ENCODE measurements around the gene MYO3B. TPM values are rescaled to one million over a fixed set of nuclear protein-coding genes. Genes with fewer than 3 reads are reported as not detected.

Gene MYO3B
- total and polyA plus RNA-seq, 3 donors from 2014 or later = 1.4 to 3.5 (median 2.5) TPM

DNA sequence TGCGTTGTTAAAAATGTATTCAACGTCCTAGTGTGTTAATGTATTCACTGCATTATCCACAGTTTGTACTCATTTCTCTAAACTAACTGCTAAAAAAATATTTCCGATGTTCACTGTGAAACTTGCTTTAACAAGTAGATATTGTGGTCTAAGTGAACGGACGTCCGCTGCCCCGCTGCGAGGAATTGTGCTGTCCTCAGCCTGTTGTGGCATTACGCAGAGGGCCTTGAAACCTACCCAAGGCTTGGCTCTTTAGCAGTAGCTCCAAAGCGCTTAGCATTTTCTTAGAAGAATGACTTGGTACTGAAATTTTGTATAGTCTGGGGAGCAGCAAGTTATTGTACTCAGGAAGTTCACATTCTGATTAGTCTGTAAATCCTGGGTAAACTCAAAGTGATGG, 400.7 kb downstream of the MYO3B start:
- H3K4me1 ChIP-seq = no peaks in the 10 kb centered on the region
- no peaks in the 10 kb centered on the region for H3K36me3 ChIP-seq (ENCODE audit: low read depth, missing control alignments)
- WGBS, 2 donors = 92 to 95% methylated on average over 10 of the region's 10 CpGs
- H3K9me3 ChIP-seq = no peaks in the 10 kb centered on the region
- no peak overlapping the region for H3K4me3 ChIP-seq
- intact Hi-C loops (cut with DNase I; ENCODE audit: low total_unique reads) = no loop called here
- TF ChIP-seq POLR2A (IDR thresholded peaks at IDR 0.05) (no peak), CTCF (IDR thresholded peaks at IDR 0.05) (no peak)
- no peaks in the 10 kb centered on the region for H3K27me3 ChIP-seq
- no peak overlapping the region for H3K27ac ChIP-seq
- DNase-seq = no peak

DNA sequence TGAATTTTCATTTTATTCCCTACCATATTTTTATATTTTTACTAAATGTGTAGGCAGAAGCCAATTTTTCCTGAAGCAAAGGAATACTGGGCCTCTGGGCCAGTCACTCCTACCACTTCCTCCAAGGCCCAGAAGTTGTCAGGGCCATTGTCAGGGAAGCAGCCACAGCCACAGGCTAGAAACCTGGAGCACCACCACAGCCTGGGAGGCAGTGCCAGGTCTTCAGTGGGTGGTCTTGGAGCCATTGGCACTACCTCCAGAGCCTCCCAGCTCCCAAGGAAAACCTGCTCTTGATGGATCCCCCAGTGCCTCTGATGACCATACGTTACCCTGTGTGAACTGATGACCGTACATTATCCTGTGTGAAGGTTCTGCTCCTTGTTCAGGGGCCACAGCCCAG, 401.6 kb downstream of the MYO3B start:
- no peak for DNase-seq

GRCh38 chr2:170582313-170582712, 404.4 kb downstream of the MYO3B start:
- intact Hi-C loops (cut with DNase I; ENCODE audit: low total_unique reads) = no loop called here
- Histone ChIP-seq H3K27me3 (no peaks in the 10 kb centered on the region), H3K4me3 (no peak overlapping the region), H3K4me1 (no peaks in the 10 kb centered on the region), H3K36me3 (ENCODE audit: low read depth, missing control alignments) (no peaks in the 10 kb centered on the region), H3K27ac (no peak overlapping the region), H3K9me3 (no peaks in the 10 kb centered on the region)
- no peak for DNase-seq
- 86 to 95% methylated on average over 3 of the region's 3 CpGs for WGBS, 2 donors
- no peak for TF ChIP-seq CTCF (IDR thresholded peaks at IDR 0.05)
- TF ChIP-seq POLR2A (IDR thresholded peaks at IDR 0.05) = no peak

More for the DNA sequence above, 401.6 kb downstream of the MYO3B start:
- intact Hi-C loops (cut with DNase I; ENCODE audit: low total_unique reads) = no loop called here
- TF ChIP-seq CTCF (IDR thresholded peaks at IDR 0.05) = no peak
- no peak for TF ChIP-seq POLR2A (IDR thresholded peaks at IDR 0.05)
- Histone ChIP-seq H3K27ac (no peak overlapping the region), H3K4me3 (no peak overlapping the region), H3K4me1 (no peaks in the 10 kb centered on the region), H3K9me3 (no peaks in the 10 kb centered on the region), H3K36me3 (ENCODE audit: low read depth, missing control alignments) (no peaks in the 10 kb centered on the region), H3K27me3 (no peaks in the 10 kb centered on the region)
- WGBS, 2 donors = 20 to 47% methylated on average over 2 of the region's 2 CpGs

DNA sequence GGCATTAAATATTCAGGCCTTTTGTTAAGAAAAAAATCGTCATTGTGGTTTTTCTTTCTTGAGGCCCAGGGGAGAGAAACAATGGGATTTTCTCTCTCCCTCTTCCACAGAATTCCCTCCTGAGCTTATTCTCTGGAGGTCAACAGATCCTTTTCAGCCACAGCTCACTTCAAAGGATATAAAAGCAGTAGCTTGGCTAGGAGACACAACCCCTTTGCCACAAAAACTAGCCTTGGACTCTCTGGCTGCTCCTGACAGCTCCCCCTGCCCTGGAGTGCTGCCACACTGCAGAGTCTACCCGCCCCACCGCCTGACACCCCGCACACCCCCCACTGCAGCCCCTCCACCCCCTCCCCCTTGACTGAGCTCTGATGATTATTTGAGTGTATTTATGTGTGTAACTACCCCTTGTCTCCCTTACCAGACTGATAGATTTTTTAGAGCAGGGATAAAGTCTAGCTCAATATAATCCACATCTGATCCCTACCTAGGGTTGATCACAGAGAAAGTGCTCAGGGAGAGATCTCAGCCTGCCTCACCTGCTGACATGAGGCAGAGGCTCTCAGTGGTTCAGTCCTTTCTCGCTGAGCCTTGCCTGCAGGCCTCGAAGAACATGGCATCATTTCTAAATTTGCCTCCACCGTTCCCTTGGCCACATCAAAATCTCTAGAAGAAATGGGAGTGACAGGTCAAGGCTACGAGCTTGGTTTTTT, 405.0 kb downstream of the MYO3B start:
- TF ChIP-seq CTCF (IDR thresholded peaks at IDR 0.05) (no peak), POLR2A (IDR thresholded peaks at IDR 0.05) (no peak)
- H3K36me3 ChIP-seq (ENCODE audit: low read depth, missing control alignments) = no peaks in the 10 kb centered on the region
- no peak overlapping the region for H3K27ac ChIP-seq
- H3K4me3 ChIP-seq = no peak overlapping the region
- intact Hi-C loops (cut with DNase I; ENCODE audit: low total_unique reads) = no loop called here
- H3K4me1 ChIP-seq = no peaks in the 10 kb centered on the region
- 69 to 79% methylated on average over 8 of the region's 8 CpGs for WGBS, 2 donors
- H3K9me3 ChIP-seq = no peaks in the 10 kb centered on the region
- H3K27me3 ChIP-seq = no peaks in the 10 kb centered on the region
- no peak for DNase-seq

GRCh38 chr2:170585067-170585466, 407.1 kb downstream of the MYO3B start:
- Histone ChIP-seq H3K4me3 (no peak overlapping the region), H3K9me3 (no peaks in the 10 kb centered on the region), H3K27ac (no peak overlapping the region), H3K4me1 (no peaks in the 10 kb centered on the region), H3K36me3 (ENCODE audit: low read depth, missing control alignments) (no peaks in the 10 kb centered on the region), H3K27me3 (no peaks in the 10 kb centered on the region)
- intact Hi-C loops (cut with DNase I; ENCODE audit: low total_unique reads) = no loop called here
- DNase-seq = no peak
- TF ChIP-seq POLR2A (IDR thresholded peaks at IDR 0.05) = no peak
- TF ChIP-seq CTCF (IDR thresholded peaks at IDR 0.05) = no peak
